Fibroblast of pulmonary artery (primary cell): ENCODE measurements around the gene SLC6A19.

ENCODE experiments used
- DNase-seq: peaks from one replicate; pipeline ENCODE4 v3.0.0-alpha.2; 2010; ENCODE audit warnings: low read depth
- H3K4me3 ChIP-seq: replicated peaks from 2 replicates; pipeline ENCODE4 v1.5.1; 2011; ENCODE audit warnings: low read depth, mild to moderate bottlenecking, control low read depth, low read length, moderate library complexity
- CTCF ChIP-seq: IDR thresholded peaks from 2 replicates; pipeline ENCODE4 v1.5.1; 2011; ENCODE audit warnings: mild to moderate bottlenecking, control low read depth, low read length, inconsistent platforms; ENCODE audit errors: missing control alignments

Gene SLC6A19

GRCh38 chr5:1240496-1241260 lies 39.3 kb downstream of the SLC6A19 start:
- no peak for DNase-seq
- no peak overlapping the region for H3K4me3 ChIP-seq
- no peak for TF ChIP-seq CTCF

GRCh38 chr5:1241509-1242080 lies 40.2 kb downstream of the SLC6A19 start:
- no peak overlapping the region for H3K4me3 ChIP-seq
- no peak for DNase-seq
- TF ChIP-seq CTCF: no peak

- TF ChIP-seq CTCF: no peak
- DNase-seq: no peak
- no peak overlapping the region for H3K4me3 ChIP-seq
Measured at GRCh38 chr5:1242733-1243486, 41.5 kb downstream of the SLC6A19 start.

GRCh38 chr5:1243487-1244130 lies 42.2 kb downstream of the SLC6A19 start:
- no peak for DNase-seq
- TF ChIP-seq CTCF: no peak
- no peak overlapping the region for H3K4me3 ChIP-seq

- no peak overlapping the region for H3K4me3 ChIP-seq
- no peak for DNase-seq
- TF ChIP-seq CTCF: no peak
Measured at GRCh38 chr5:1244255-1244654, 42.9 kb downstream of the SLC6A19 start.

- TF ChIP-seq CTCF: no peak
- H3K4me3 ChIP-seq: no peak overlapping the region
- DNase-seq: no peak
Measured at GRCh38 chr5:1244976-1245375, 43.6 kb downstream of the SLC6A19 start.
